ENCODE measurements around the gene PDE9A. TPM values are rescaled to one million over a fixed set of nuclear protein-coding genes. Genes with fewer than 3 reads are reported as not detected.
A peak's percentile ranks its signal among the peaks of the same experiment; 100 is the strongest.

PDE9A gene
- total and polyA plus RNA-seq, 10 donors: 7.9 to 45.5 (median 23.8) TPM

DNA sequence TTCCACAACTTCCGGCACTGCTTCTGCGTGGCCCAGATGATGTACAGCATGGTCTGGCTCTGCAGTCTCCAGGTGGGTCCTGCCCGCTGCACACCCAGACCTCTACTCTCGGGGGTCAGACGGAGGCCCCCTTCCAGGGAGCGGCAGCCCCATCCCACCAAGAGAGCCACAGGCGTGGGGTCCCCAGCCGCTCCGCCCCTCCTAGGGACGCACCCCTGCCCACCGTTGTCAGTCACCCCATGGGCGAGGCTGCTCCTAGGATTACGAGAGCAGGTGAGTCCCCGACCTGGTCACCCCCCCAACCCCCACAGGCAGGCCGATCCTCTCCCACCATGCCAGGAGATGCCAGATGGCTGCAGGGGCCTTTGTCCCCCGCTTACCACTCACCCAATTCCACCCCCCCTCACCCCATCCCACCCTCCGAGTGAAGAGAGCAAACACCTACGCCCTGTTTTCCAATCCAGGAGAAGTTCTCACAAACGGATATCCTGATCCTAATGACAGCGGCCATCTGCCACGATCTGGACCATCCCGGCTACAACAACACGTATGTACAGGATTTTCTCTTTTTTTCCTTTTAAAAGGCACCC, 107.0 kb downstream of the PDE9A start:
- peaks cover 0 to 80% (median 12%) of the 10 kb centered on the region in 6 donors for H3K36me3 ChIP-seq
- intact Hi-C loops (cut with DNase I; ENCODE audit: low total_unique reads): no loop called here
- no peaks in the 10 kb centered on the region for H3K27me3 ChIP-seq (replicated peaks in 1 of 7)
- no peak overlapping the region for H3K4me3 ChIP-seq
- no peaks in the 10 kb centered on the region for H3K9me3 ChIP-seq
- peak; percentile 64 for DNase-seq
- H3K4me1 ChIP-seq: no peaks in the 10 kb centered on the region
- TF ChIP-seq, protein P1, sequence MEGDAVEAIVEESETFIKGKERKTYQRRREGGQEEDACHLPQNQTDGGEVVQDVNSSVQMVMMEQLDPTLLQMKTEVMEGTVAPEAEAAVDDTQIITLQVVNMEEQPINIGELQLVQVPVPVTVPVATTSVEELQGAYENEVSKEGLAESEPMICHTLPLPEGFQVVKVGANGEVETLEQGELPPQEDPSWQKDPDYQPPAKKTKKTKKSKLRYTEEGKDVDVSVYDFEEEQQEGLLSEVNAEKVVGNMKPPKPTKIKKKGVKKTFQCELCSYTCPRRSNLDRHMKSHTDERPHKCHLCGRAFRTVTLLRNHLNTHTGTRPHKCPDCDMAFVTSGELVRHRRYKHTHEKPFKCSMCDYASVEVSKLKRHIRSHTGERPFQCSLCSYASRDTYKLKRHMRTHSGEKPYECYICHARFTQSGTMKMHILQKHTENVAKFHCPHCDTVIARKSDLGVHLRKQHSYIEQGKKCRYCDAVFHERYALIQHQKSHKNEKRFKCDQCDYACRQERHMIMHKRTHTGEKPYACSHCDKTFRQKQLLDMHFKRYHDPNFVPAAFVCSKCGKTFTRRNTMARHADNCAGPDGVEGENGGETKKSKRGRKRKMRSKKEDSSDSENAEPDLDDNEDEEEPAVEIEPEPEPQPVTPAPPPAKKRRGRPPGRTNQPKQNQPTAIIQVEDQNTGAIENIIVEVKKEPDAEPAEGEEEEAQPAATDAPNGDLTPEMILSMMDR (IDR thresholded peaks at IDR 0.05 in 8 of 11, conservative IDR thresholded peaks at IDR 0.05 in 3 of 11): no peak
- no peak for TF ChIP-seq POLR2A (IDR thresholded peaks at IDR 0.05)
- no peak for TF ChIP-seq POLR2AphosphoS5 (IDR thresholded peaks at IDR 0.05)
- 89 to 92% (median 91%) methylated on average over 21 to 23 of the region's 23 CpGs for WGBS, 5 donors
- H3K27ac ChIP-seq: no peak overlapping the region

DNA sequence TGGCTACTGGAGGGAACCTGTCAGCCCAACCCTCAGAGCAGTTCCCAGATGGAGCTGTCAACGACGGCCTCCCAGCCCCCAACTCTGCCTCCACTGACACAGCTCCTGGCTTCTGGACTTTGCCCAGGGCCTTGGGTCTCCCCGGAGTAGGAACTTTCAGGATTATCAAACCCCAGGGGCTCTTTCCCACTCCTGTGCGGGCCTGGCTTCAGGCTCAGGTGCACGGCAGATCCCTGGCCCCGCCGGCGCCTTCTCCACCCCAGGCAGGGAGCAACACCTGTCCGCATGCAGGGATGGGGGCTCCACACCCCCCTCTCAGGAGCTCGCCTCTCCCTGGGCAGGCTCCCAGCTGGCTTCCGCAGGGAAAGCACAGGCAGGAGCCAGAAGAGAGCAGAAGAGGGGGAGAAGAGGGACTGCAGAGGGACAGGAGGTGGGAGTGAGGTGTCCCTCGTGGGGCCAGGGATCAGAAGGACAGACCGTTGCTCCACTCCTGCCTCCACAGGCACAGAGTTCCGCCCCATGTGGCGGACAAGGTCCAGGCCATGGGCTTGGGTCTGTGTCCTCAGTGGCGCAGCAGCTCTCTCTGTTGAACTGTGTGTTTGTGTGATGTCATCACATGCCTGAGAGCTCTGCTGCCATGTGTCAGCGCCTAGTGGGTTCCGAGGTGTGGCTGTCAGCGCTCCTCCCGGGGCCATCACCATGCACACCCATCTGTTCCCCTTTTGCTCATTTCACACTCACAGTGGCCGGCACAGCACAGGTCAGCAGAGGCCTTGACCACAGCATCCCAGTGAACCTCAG, 107.7 kb downstream of the PDE9A start:
- Histone ChIP-seq H3K27ac (no peak overlapping the region), H3K4me3 (no peak overlapping the region), H3K36me3 (peaks cover 0 to 82% (median 14%) of the 10 kb centered on the region in 6 donors), H3K4me1 (no peaks in the 10 kb centered on the region), H3K9me3 (no peaks in the 10 kb centered on the region), H3K27me3 (replicated peaks in 1 of 7) (no peaks in the 10 kb centered on the region)
- intact Hi-C loops (cut with DNase I; ENCODE audit: low total_unique reads): no loop called here
- TF ChIP-seq, protein P1 (IDR thresholded peaks at IDR 0.05 in 8 of 11, conservative IDR thresholded peaks at IDR 0.05 in 3 of 11): no peak
- no peak for TF ChIP-seq POLR2A (IDR thresholded peaks at IDR 0.05)
- TF ChIP-seq POLR2AphosphoS5 (IDR thresholded peaks at IDR 0.05): no peak
- WGBS, 5 donors: 85 to 93% (median 88%) methylated on average over 9 to 21 of the region's 21 CpGs
- peak; percentile 66 for DNase-seq

DNA sequence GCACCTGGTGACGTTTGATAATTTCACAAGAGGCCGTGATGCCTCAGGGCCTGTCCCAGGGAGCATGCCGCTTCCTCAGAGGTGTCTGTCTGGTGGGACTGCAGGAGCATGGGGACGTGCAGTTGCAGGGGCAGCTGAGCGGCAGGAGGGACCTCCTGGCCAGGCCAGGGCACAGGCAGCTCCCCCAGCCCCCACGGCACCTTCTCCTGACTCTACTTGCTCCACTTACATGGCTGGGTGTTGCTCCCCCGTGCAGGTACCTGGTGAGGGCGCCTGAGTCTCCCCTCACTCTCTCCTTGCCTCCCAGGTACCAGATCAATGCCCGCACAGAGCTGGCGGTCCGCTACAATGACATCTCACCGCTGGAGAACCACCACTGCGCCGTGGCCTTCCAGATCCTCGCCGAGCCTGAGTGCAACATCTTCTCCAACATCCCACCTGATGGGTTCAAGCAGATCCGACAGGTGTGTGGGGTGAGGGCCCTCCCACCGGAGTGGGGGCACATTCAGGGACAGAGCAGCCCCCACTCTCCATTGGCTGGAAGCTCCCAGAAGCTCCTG, 108.4 kb downstream of the PDE9A start:
- intact Hi-C loops (cut with DNase I; ENCODE audit: low total_unique reads): no loop called here
- H3K4me3 ChIP-seq: no peak overlapping the region
- no peaks in the 10 kb centered on the region for H3K4me1 ChIP-seq
- no peaks in the 10 kb centered on the region for H3K27me3 ChIP-seq (replicated peaks in 1 of 7)
- 90 to 96% (median 91%) methylated on average over 9 to 18 of the region's 18 CpGs for WGBS, 5 donors
- peaks cover 0 to 82% (median 18%) of the 10 kb centered on the region in 6 donors for H3K36me3 ChIP-seq
- TF ChIP-seq POLR2A (IDR thresholded peaks at IDR 0.05) (no peak), POLR2AphosphoS5 (IDR thresholded peaks at IDR 0.05) (no peak)
- TF ChIP-seq, protein P1 (IDR thresholded peaks at IDR 0.05 in 8 of 11, conservative IDR thresholded peaks at IDR 0.05 in 3 of 11): no peak
- H3K9me3 ChIP-seq: no peaks in the 10 kb centered on the region
- H3K27ac ChIP-seq: no peak overlapping the region
- DNase-seq: peak; percentile 65

All from spleen (tissue), 11 donors.